AG10803 (cell line): ENCODE data around the gene ISG20.

Source experiments
- DNase-seq: peaks from one replicate; pipeline ENCODE4 v3.0.0; 2010; ENCODE audit warnings: low read depth
- H3K4me3 ChIP-seq: 2 replicates; pipeline ENCODE4 v1.5.1; 2011; ENCODE audit warnings: mild to moderate bottlenecking, low read length, control low read depth
- TF ChIP-seq, protein P1 (sequence below): conservative IDR thresholded peaks from 2 replicates; pipeline ENCODE4 v1.5.1; 2011; ENCODE audit warnings: mild to moderate bottlenecking, low read length, control low read depth, inconsistent platforms

Gene ISG20

DNA sequence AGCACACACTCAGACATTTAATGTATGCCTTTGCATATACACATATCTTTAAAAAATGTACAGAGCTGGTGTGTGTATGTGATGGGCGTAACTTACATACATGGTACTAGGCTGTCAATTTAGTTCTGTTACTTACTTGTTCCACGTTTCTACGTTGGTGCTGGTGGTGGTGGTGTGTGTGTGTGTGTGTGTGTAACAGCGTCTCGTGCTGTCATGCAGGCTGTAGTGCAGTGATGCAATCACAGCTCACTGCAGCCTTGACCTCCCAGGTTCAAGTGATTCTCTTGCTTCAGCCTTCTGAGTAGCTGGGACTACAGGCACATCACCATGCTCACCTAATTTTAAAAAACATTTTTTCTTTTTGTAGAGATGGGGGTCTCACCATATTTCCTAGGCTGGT is 64.2 kb downstream of the ISG20 start:
- no peak overlapping the region for H3K4me3 ChIP-seq
- peak; percentile 34 for DNase-seq
- TF ChIP-seq, protein P1, sequence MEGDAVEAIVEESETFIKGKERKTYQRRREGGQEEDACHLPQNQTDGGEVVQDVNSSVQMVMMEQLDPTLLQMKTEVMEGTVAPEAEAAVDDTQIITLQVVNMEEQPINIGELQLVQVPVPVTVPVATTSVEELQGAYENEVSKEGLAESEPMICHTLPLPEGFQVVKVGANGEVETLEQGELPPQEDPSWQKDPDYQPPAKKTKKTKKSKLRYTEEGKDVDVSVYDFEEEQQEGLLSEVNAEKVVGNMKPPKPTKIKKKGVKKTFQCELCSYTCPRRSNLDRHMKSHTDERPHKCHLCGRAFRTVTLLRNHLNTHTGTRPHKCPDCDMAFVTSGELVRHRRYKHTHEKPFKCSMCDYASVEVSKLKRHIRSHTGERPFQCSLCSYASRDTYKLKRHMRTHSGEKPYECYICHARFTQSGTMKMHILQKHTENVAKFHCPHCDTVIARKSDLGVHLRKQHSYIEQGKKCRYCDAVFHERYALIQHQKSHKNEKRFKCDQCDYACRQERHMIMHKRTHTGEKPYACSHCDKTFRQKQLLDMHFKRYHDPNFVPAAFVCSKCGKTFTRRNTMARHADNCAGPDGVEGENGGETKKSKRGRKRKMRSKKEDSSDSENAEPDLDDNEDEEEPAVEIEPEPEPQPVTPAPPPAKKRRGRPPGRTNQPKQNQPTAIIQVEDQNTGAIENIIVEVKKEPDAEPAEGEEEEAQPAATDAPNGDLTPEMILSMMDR: no peak

DNA sequence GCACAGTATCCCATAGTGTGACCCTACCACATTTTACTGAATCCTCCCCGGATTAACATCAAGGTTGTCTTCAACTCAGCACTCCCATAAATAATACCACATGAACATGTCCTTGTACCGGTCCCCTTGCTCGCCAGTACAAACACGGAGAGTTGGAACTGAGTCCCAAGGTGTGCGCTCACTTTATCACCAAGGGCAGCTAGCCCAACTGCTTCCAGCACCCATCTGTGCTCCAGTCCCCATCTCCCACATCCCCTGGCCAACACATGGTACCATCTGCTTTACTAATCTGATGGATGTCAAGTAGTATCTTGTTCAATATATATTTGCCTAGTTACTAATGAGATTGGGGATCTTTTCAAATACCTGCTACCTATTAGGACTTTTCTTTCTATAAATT is 64.7 kb downstream of the ISG20 start:
- no peak for DNase-seq
- H3K4me3 ChIP-seq: no peak overlapping the region
- TF ChIP-seq, protein P1: no peak

DNA sequence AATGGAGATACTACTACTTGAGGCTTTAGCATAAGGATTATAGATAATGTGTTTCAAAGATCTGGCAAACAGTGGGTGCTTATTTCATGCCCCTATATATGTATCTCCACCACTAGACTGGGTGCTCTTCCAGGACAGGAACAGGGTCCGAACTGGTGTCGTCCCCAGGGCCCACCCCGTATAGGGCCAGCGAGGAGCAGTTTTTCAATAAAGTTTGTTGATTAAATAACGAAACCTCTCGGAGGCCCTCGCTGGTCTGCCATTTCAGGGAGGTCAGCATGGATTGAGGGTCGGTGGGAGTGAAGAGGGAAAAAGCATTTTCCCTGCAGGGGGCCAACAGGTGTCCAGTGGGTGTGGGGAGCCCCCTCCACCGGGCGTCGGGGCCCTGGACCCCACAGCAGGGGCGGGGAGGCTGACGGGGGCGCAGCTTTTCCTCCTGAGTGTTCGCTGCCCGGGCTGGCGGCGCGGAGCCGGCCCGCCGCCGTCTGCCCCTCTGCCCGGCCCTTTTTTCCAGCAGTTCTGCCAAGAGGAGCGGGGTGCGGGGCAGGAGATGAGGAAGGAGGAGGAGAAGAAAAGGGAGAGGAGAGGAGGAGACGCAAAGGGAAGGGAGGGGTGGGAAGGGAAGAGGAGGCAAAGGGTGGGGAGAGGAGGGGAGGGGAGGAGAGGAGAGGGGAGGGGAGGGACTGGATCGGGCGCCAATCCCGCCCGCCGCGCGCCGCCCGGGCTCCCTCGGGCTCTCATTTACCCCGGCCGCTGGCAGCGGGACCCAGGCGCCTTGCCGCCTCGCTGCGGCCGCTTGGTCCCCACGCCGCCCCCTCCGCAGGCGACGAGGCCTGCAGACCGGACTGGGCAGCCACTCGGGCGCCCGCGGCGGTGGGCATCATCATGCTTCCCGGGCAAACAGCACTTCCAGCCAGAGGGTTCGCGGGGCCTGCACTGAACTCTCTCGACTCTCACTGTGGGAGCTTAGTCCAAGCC is 66.3 kb downstream of the ISG20 start:
- TF ChIP-seq, protein P1: no peak
- peak overlapping the region; percentile 45 for H3K4me3 ChIP-seq
- DNase-seq: peak; percentile 50

DNA sequence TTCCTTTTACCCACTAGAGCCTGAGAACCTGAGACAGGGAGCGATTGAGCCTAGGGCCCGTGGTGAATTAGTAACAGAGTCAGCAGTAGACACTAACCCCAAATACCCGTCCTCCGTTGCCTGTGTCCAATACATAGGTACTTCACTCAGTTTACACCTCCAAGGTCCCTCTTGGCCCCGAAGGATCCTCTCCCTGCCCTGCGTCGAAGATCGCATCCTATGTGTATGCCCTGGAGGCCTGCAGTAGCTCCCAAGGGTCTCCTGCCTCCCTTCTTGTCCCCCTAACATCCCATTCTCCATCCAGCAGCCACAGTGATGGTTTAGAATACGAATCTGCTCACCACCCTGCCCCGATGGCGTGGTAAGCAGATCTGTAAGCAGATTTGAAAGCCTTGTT is 67.0 kb downstream of the ISG20 start:
- TF ChIP-seq, protein P1: no peak
- peak overlapping the region; percentile 45 for H3K4me3 ChIP-seq
- DNase-seq: no peak
